Stimulated activated CD4-positive, alpha-beta T cell treated with anti-CD3 and anti-CD28 coated beads, Interleukin-12 subunit alpha, Interleukin-12 subunit beta, amount 100 ng/mL, for 4 hours (primary cell): ENCODE results near the gene LY9.

Source experiments
- DNase-seq: peaks from one replicate; pipeline ENCODE4 v3.0.0-alpha.2; 2020

LY9 gene

DNA sequence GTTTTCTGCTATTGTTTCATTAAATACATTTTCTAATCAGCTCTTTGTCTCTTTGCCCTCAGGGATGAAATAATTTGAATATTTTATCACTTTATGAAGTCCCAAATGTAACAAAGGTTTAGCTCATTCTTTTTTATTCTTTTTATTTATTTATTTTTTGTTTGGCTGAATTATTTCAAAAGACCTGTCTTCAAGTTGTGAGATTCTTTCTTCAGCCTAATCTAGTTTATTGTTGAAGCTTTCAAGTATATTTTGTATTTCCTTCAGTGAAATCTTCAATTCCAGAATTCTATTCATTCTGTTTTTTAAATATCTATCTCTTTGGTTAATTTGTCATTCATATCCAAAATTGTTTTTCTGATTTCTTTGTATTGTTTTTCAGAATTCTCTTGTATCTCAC is 10.8 kb downstream of the LY9 start:
- DNase-seq = no peak

DNA sequence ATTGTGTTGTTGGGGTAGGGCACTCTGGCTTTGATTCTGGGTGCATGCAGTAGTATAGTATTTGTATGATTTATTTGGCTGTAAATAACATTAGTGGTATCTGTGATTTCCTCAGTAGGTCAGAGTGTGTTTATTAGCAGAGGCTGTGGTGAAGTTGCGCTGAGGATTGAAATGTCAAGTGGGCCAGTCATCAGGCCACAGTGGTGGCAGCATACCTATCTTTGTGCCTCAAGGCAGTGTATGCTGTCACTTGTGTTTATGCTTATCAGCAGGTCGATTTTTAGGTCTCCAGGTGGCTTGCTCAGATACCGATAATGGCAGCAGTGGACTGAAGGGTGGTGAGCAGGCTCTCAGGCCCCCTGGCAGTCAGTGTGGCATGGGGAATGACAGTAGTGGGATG is 11.3 kb downstream of the LY9 start:
- DNase-seq = no peak

DNA sequence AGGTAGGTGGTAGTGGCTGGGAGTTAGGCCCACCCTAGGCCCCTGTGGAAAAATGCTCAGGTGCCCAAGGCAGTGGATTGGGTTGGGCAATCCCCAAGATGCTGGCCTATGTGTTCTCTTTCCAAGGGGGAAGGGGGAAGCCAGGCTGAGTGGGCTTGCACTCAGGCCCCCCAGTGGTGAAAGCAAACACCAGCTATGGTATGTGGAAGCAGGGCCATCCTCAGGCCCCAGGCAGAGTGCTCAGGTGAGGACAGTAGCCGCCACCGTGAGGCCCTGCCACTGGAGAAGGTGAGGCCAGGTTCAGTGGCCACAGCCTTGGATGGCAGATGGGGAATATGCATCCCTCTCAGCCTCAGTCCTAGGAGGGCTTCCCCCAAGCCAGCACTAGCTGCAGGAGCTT is 11.8 kb downstream of the LY9 start:
- no peak for DNase-seq

DNA sequence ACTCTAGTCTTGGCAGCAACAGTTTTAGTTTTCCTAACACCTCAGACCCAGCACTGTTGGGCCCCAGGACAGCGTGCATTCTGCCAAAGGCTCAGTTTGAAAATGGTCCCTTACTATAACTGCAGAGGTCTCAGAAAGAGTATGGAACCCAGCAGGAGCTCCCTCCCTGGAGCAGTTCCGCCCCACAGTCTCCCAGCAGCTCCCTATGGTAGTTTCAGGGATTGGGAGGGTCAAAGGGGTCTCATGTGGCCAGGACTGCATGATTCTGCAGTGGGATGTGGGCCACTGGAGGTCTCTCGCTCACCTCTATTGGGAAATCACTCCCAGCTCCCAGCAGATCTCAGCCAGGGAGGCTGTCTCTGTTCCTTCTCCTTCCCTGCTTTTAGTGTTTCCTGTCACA is 12.3 kb downstream of the LY9 start:
- no peak for DNase-seq

DNA sequence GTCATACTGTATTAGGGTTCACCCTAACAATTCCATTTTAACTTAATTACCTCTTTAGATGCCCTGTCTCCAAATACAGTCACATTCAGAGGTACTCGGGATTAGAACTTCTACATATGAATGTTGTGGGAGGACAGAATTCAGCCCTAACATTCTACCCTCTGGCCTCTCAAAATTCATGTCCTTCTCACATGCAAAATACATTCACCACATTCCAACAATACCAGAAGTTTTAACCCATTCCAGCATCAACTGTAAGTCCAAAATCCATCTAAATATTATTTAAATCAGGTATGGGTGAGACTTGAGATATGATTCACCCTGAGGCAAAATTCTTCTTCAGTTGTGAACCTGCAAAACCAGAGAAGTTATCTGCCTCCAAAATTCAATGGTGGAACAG is 14.5 kb downstream of the LY9 start:
- no peak for DNase-seq

DNA sequence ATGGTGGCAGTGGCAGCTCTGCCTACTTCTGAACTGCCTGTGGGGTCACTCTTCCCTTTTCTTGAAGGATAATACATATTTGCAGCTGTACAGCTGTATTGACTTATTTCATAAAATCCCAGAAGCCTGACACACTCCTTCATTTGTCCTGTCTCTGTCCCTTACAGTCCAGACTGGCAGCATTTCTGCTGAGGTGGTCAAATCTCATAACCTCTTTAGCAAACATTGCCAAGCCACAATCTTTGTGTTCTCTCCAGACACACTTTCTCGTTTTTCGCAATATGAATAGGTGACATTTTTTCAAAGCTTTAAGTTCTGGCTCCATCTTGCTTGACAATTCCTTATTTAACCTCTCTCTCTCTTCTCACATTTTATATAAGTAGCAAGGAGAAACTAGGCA is 15.2 kb downstream of the LY9 start:
- DNase-seq = no peak

DNA sequence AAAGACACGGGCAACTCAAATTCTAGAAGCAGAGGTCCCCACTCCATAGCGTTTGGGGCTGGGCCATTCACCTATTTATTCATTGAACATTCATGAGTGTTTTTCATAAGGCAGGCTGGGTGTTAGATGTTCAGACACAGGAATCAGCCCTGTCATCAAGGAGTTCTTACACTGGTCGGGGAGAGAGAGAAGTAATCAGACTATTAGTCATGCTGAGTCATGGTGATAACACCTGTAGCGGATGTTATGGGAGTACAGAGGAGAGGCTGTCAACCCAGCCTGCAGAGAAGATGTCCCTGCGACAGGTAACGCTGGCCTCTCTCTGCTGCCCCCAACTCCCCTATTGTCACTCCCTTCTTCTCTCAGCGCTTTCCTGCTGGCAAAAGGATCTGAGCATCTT is 17.2 kb downstream of the LY9 start:
- DNase-seq = no peak

DNA sequence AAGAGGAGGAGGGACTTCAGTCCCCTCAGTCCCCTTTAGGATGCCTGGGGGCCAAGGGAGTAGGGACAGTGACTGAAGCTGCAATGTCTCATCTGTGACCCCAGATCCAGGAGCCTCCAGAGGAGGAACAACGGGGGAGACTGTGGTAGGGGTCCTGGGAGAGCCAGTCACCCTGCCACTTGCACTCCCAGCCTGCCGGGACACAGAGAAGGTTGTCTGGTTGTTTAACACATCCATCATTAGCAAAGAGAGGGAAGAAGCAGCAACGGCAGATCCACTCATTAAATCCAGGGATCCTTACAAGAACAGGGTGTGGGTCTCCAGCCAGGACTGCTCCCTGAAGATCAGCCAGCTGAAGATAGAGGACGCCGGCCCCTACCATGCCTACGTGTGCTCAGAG is 18.3 kb downstream of the LY9 start:
- DNase-seq = no peak

DNA sequence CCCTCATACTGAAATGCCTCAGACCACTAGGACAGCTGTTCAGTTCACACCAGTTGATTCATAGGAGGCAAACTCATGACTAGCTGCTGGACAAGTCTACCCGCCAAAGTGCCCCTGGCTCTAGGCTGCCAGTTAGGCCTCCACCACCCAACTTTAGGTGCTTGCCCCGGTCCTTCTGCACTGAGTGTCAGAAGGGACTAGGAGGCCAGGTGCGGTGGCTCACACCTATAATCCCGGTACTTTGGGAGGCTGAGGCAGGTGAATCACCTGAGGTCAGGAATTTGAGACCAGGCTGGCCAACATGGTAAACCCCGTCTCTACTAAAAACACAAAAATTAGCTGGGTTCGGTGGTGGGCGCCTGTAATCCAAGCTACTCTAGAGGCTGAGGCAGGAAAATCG is 18.9 kb downstream of the LY9 start:
- DNase-seq = no peak

DNA sequence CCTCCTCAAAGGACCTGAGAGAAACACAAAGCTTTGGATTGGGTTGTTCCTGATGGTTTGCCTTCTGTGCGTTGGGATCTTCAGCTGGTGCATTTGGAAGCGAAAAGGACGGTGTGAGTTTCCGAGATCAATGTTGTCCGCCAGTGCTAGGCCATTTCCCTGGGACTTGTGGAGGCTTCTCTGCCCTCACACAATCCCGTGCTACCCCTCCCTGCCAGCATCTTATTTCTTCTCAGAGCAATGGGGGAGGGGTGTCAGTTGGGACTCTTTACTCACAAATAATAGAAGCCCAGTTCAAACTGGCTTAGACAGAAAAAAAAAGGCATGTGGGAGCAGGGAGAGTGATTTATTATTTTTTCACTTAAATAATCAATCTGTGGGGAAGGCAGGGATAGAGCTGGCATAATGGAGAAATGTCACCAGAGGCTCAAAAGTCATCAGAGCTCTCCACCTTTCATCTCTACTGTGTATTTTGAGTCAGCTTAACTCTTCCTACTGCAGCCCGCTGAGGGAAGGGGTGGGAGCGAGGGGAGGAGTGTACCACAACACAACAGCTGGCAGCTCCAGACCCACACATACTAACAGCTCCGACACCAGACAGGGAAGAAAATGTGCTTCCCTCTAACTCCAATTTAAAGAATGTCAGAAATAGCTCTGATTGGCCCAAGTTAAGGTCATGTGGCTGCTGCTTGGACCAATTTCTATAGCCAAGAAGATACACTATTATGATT is 22.4 kb downstream of the LY9 start:
- DNase-seq = no peak

DNA sequence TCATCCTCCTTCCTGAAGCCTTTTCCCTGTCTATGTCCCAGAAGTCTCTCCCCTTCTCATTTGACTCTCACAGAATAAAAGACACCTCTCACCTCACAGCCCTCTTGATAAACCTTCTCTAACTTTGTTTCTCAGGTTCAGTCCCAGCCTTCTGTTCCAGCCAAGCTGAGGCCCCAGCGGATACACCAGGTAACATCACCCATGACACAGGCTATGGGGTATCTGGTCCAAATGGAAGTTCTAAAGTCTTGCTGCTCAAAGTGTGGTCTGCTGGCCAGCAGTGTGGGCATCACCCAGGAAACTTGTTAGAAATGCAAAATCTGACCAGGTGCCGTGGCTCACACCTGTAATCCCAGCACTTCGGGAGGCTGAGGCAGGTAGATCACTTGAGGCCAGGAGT is 23.2 kb downstream of the LY9 start:
- DNase-seq = no peak

DNA sequence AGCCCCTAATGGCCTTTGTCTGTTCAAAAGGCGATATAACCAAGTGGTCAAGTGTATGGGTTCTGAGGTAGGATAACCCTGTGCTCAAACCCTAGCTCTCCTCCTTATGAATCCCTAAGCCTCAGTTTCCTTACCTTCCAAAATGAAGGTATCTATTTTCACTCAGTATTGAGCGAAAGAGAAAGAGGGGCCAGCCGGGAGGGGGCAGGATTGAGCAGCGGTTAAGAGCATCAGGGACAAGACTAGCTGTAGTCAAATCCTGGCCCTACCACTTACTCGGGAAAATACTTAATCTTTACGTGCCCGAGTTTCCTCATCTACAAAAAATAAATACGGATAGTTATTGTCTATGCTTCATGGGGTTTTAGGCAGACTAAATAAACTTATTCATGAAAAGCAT is 25.7 kb downstream of the LY9 start:
- DNase-seq = no peak

DNA sequence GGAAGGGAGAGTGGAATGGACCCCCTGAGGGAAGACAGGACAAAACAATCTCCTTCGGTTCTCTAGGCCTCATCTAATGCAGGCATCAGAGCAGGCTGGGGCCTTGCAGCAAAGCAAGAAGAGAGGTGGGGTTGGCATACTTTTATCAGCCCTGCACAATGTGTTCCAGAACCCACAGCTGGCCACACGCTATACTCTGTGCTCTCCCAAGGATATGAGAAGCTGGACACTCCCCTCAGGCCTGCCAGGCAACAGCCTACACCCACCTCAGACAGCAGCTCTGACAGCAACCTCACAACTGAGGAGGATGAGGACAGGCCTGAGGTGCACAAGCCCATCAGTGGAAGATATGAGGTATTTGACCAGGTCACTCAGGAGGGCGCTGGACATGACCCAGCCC is 27.3 kb downstream of the LY9 start:
- DNase-seq = no peak

DNA sequence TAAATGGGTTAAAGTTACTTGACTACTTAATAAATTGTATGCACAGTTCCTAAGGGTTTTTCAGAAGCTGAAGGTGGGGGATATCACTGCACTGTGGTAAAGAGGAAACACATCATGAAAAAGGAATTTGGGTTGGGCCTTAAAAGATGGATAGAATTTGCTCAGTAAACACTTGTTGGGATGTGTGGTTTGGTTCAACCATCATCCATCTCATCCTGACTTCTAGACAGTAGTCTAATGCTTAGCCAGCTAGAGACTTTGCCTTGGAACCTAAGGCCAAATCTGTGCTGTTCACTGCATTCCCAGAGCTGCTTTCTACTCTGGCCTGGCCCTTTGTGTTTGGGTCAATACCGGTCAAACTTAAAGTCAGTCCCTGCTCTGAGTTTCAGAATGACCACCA is 30.6 kb downstream of the LY9 start:
- DNase-seq = no peak

DNA sequence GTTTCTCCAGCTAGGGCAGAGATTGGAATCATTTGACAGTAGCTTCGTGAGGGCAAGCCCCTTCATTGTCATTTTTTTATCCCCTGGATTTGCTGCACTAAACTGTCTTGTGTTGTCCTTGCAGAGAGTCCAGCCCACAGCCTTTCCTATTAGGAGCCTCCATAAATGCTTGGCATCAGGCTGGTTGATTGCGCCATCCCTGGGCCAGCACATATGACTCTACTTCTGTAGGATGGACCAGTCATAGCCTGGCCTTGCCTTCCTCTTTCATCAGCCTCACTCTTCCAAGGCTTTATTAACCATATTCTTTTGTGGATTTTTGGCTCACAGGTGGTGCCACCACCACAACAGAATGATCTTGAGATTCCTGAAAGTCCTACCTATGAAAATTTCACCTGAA is 31.4 kb downstream of the LY9 start:
- no peak for DNase-seq

DNA sequence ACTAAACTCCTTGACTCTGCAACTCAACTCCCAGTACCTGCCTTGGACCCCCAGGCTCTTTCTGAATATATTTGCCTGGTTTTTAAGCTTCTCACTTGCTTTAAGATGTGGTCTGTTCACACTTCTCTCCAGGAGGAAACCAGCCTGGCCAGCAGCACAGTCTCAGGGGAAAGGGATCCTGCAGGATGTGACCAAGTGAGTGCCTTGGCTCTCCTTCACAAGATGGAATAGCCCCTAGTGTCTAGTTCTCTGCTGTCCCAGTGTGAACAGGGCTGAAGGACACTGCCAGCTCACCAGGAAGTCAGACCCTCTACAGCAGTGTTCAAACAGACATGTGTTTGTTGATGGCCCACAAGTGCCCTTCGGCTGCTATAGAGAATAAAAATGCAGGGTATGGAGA is 33.8 kb downstream of the LY9 start:
- no peak for DNase-seq

DNA sequence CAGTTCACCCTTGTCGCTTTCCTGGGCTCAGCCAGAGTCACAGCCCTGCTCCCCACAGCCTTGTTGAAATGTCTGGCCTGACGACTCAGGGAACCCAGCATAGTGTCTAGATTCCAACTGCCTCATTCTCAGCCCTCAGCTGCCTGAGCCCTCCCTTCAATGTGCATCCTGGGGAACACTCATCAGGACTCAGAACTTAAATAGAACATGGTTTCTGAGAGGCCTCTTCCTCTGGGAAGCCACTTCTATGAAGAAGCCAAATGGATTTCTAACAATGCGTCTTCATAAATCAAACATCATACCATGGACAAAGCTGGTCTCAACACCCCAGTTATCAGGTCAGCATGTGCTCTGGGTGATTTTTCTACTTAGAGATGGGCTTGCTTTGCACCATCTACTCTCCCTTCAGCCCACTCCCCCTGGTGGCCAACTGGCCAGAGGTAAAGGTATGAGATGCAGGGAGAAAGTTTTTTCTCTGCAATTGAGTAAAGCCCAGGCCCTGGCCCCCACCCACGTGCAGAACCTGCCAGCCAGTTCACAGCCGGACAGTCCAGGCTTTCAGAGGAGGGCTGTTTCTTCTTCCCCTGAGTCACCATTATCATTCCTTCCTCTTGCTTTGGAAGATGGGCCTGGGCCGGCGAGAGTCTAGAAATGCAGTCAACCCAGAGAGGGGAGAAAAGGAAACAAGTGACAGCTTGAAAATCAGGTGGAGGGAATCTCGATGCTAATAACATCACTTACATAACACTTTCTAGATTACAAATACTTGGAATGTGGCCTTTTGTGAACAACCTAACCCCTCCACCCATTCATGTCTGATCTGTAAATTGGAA is 34.6 kb downstream of the LY9 start:
- peak; percentile 75 for DNase-seq

DNA sequence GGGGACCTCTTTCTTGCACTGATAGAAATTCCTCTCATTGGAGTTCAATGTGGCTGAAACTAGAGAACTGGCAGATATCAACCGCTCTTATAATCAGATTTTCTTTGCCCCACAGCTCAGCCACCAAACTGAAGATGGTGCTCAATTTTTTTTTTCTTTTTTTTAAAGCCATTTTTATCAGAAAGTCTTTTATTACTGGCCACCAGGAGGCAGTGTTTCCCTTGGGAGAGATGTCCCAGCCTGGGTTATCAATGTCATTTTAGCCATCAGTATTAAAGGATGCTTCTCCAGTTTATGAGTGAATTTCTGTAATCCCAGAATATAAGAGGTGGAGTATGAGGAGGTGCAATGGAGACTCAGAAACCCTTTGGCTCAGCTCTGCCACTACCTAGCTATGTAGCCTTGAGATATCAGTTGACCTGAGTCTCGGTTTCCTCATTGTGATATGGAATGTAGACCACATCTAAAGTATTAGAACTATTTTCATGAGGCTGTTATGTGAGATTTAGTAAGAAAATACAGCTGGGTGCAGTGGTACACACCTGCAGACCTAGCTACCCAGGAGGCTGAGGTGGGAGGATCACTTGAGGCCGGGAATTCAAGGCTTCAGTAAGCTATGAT is 39.1 kb downstream of the LY9 start:
- peak; percentile 18 for DNase-seq

DNA sequence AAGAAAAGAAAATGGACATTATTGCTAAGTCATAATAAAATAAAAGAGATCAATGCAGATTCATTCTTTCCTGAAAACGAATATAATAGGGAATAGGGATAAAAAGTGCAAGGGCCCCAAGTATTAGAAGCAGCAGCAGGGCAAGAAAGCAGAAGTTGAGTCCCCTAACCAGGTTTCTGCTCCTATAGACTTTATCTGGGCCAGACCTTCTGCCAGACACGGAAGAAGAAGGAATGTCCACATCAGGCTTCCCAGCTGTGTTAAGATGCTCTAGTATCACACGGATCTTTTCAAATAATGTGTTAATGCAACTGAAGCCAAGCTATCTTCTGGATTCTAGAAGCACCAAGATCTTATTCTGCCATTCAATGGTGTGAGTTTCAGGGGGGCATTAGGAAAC is 39.8 kb downstream of the LY9 start:
- DNase-seq = no peak

DNA sequence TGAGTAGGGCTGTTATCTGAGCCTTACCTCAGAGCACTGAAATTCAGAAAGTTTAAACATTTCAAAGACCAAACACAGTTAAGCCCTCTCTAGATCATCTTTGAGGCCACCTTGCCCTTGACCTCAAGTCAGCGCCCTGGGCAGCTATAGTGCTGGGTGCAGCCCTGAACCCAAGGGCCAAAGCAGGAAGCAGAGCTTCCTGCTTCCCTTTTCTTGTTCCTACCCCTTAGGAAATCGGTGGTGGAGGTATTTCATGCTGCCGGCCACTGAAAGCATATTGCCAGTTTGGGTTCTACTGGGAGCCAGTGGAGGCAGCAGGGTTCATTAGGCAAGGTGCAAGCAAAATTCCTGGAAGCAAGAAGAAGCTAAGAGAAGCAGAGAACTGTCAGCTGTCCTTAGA is 40.6 kb downstream of the LY9 start:
- DNase-seq = no peak

DNA sequence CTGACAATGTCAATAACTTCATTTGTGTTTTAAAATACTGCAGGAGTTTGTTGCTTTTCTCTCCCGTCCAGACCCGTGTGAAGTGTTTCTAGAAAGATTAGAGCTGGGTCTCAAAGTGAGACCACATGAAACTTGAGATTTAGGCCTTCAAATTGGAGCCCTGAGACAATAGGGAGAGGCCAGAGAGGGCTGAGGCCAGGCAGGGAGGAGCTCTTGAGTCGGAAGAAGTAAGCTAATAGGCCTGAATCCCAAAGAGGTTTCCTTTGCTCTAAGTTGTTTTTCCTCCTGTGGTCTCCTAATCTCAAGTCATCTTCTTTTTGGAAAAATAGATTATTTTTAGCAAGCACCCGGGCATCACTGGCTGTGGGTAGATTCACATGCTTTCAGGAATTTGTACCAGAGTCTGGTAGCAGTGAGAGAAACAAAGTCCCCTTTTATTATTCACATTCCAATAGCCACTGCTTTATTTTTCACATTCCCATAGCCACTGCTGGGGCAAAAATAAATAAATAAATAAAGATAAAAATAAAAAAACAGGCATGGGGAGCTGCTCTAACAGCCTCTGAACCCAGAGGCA is 41.1 kb downstream of the LY9 start:
- DNase-seq = no peak

DNA sequence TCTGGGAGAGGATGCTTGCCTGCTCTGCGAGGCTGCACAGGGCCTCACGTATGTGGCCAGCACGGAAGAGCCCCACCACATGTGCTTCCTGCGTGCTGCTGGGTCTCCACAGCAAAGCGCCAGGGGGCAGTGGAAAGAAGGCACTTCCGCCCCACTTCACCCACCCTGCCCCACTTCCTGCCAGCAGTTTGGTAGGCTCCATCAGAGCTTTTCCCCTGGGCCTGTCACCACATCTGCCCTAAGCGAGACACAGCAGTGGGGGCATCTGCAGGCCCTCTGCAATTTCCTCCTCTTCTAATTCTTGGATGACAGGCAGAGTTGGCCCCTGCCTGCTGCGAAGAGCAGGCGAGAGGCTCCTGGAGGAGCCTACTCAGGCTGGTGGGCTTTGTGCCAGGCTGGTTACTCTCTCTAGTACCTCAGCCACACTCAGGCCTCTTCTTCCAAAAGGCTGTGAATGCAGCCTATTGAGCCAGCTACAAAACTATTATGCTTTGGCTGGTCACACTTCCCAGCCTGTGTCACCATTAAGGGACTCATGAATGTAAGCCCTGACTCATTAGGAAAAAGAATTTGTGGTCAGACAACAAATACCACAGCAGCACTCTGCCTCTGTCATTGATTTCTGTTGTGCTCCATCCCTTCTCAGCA is 41.7 kb downstream of the LY9 start:
- DNase-seq = peak; percentile 58

DNA sequence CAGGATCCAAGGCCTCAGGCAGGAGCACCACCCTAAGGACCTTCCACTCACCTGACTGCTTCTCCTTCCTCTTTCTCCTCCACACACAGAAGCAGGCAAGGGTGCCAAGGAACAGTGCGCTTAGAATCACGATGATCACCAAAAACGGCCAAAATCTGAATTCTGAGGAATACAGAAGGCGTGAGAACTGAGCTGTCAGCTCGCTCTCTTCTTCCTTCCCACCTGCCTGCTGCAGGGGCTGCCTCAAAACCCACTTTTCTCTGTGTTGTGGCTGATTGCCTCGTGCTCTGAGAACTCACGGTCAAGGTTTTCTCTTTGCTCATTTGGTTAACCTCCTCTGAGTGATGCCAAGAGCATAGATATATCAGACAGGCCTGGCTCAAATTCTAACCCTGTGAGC is 42.9 kb downstream of the LY9 start:
- no peak for DNase-seq
